Chondrocyte (in vitro differentiated cells): ENCODE measurements around the gene ACER2. TPM values are rescaled to one million over a fixed set of nuclear protein-coding genes. Genes with fewer than 3 reads are reported as not detected.

Source experiments
- DNase-seq: peaks from one replicate; pipeline ENCODE4 v3.0.0; 2021; ENCODE audit warnings: mixed read lengths, low spot score
- H3K27ac Mint-ChIP-seq: one replicate; pipeline ENCODE4 v1.8.0; 2021; ENCODE audit warnings: mild to moderate bottlenecking, moderate library complexity, mixed read lengths; ENCODE audit not compliant: unreplicated experiment
- H3K27me3 Mint-ChIP-seq: 2 replicates; pipeline ENCODE4 v1.8.0; 2021; ENCODE audit warnings: low read depth, mixed read lengths
- H3K36me3 Mint-ChIP-seq: 2 replicates; pipeline ENCODE4 v1.8.0; 2021; ENCODE audit warnings: low read depth, mixed read lengths
- H3K4me1 Mint-ChIP-seq: 2 replicates; pipeline ENCODE4 v1.8.0; 2021; ENCODE audit warnings: low read depth, mild to moderate bottlenecking, mixed read lengths
- H3K4me3 Mint-ChIP-seq: one replicate; pipeline ENCODE4 v1.8.0; 2021; ENCODE audit warnings: mild to moderate bottlenecking, moderate library complexity, mixed read lengths; ENCODE audit not compliant: unreplicated experiment
- H3K9me3 Mint-ChIP-seq: 2 replicates; pipeline ENCODE4 v1.8.0; 2021; ENCODE audit warnings: low read depth, mixed read lengths
- total RNA-seq: library from RNA; stranded (reverse); gene quantifications from 3 replicates; pipeline ENCODE4 v1.2.1, GENCODE V29; 2021
- TF ChIP-seq, protein P1 (sequence below): fragments of 200-600 bp; sonication (generic); IDR thresholded peaks from 2 replicates; pipeline ENCODE4 v1.5.0; 2021; ENCODE audit warnings: antibody characterized with exemption, mild to moderate bottlenecking, moderate library complexity

The ACER2 gene
- total RNA-seq, 1 donor from 2014 or later = 0.65 TPM

DNA sequence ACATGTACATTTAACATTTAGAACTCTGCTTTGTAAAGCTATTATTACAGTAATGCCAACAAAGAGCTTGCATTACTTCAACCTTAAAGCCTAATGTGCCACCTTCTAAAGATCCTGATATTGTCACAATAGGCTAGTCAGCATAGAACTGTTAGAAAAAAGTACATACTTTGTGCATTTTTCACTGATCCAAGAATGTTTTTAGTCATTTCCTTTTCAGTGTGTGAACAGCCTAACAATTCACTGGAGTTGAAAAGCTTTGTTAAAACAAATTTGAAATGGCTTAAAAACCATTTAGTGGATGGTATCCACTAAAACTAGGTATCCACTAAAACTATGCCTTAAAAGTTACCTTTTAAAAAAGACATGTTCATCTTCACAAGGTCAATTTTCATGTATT lies 33.3 kb upstream of the ACER2 start:
- Mint-ChIP-seq H3K27ac (peak overlapping the region; percentile 93), H3K27me3 (no peaks in the 10 kb centered on the region), H3K36me3 (peaks cover 35% of the 10 kb centered on the region), H3K4me1 (peaks cover 48% of the 10 kb centered on the region), H3K4me3 (no peak overlapping the region), H3K9me3 (no peaks in the 10 kb centered on the region)
- TF ChIP-seq, protein P1, sequence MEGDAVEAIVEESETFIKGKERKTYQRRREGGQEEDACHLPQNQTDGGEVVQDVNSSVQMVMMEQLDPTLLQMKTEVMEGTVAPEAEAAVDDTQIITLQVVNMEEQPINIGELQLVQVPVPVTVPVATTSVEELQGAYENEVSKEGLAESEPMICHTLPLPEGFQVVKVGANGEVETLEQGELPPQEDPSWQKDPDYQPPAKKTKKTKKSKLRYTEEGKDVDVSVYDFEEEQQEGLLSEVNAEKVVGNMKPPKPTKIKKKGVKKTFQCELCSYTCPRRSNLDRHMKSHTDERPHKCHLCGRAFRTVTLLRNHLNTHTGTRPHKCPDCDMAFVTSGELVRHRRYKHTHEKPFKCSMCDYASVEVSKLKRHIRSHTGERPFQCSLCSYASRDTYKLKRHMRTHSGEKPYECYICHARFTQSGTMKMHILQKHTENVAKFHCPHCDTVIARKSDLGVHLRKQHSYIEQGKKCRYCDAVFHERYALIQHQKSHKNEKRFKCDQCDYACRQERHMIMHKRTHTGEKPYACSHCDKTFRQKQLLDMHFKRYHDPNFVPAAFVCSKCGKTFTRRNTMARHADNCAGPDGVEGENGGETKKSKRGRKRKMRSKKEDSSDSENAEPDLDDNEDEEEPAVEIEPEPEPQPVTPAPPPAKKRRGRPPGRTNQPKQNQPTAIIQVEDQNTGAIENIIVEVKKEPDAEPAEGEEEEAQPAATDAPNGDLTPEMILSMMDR = no peak
- no peak for DNase-seq

GRCh38 chr9:19376931-19377330 lies 31.9 kb upstream of the ACER2 start:
- Mint-ChIP-seq H3K4me1 (peaks cover 56% of the 10 kb centered on the region), H3K4me3 (peak overlapping the region; percentile 28), H3K9me3 (no peaks in the 10 kb centered on the region), H3K27ac (peak overlapping the region; percentile 73), H3K36me3 (peaks cover 35% of the 10 kb centered on the region), H3K27me3 (no peaks in the 10 kb centered on the region)
- no peak for DNase-seq
- TF ChIP-seq, protein P1 = no peak

- no peak for DNase-seq
- peaks cover 35% of the 10 kb centered on the region for H3K36me3 Mint-ChIP-seq
Observed at GRCh38 chr9:19378164-19378563, 30.6 kb upstream of the ACER2 start.

DNA sequence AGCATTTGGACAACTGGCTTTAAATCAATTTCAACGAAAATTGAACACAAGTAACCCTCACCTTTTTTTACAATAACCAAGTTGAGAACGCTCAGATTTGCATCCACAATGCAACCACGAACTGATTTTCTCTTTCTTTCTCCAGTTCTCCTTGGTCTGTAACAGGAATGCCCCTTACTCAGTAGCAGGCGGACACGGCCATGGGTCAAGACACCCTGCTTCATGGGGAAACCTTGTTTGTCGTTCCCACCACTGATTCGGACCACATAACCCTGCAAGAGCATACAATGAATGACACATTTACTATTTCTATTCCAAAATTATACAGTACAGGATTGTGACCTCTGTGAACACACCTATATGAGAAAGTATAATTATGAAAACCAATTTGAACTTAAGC lies 30.2 kb upstream of the ACER2 start:
- H3K4me3 Mint-ChIP-seq = peak overlapping the region; percentile 95
- H3K36me3 Mint-ChIP-seq = peaks cover 35% of the 10 kb centered on the region
- peaks cover 54% of the 10 kb centered on the region for H3K4me1 Mint-ChIP-seq
- TF ChIP-seq, protein P1 = no peak
- peak overlapping the region; percentile 99 for H3K27ac Mint-ChIP-seq
- DNase-seq = no peak
- H3K9me3 Mint-ChIP-seq = no peaks in the 10 kb centered on the region
- H3K27me3 Mint-ChIP-seq = no peaks in the 10 kb centered on the region

More at GRCh38 chr9:19378164-19378563, 30.6 kb upstream of the ACER2 start:
- H3K9me3 Mint-ChIP-seq = no peaks in the 10 kb centered on the region
- TF ChIP-seq, protein P1 = no peak
- H3K27me3 Mint-ChIP-seq = no peaks in the 10 kb centered on the region
- peak overlapping the region; percentile 95 for H3K4me3 Mint-ChIP-seq
- H3K27ac Mint-ChIP-seq = peak overlapping the region; percentile 99
- peaks cover 54% of the 10 kb centered on the region for H3K4me1 Mint-ChIP-seq

DNA sequence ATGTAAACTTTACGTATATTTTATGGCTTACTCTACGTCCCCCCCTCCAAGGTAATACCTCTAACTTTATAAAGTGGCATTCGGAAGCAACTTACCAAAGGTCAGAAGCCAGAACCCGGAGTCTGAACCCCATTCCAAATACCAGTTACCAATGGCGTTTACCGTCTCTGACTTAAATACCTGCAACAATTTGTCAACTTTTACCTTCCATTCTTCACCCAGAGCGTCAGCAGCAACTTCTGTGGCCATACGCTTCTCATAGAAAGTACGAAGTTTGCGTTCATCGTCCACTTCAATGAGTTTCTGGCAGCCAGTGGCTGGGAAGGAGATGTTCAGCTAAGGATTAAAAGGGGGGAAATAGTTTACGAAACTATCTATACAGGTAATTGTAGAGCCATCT lies 29.5 kb upstream of the ACER2 start:
- H3K36me3 Mint-ChIP-seq = peaks cover 35% of the 10 kb centered on the region
- no peaks in the 10 kb centered on the region for H3K9me3 Mint-ChIP-seq
- TF ChIP-seq, protein P1 = no peak
- no peak for DNase-seq
- peaks cover 54% of the 10 kb centered on the region for H3K4me1 Mint-ChIP-seq
- no peaks in the 10 kb centered on the region for H3K27me3 Mint-ChIP-seq
- peak overlapping the region; percentile 99 for H3K27ac Mint-ChIP-seq
- H3K4me3 Mint-ChIP-seq = peak overlapping the region; percentile 95
